GM12891 (cell line): ENCODE measurements around the gene PUM1.
A peak's percentile ranks its signal among the peaks of the same experiment; 100 is the strongest.

ENCODE experiments used
- PAX5 ChIP-seq: IDR thresholded peaks from 2 replicates; pipeline ENCODE4 v1.6.1; 2011; ENCODE audit warnings: low read length, moderate library complexity, mild to moderate bottlenecking; ENCODE audit not compliant: insufficient read depth, severe bottlenecking
- POLR2A ChIP-seq: IDR thresholded peaks from 2 replicates; pipeline ENCODE4 v1.6.1; 2011; ENCODE audit warnings: low read depth, low read length, control low read depth
- POLR2AphosphoS5 ChIP-seq: IDR thresholded peaks from 2 replicates; pipeline ENCODE4 v1.6.1; 2011; ENCODE audit warnings: low read depth, low read length, control low read depth
- SPI1 ChIP-seq: IDR thresholded peaks from 2 replicates; pipeline ENCODE4 v1.6.1; 2011; ENCODE audit warnings: low read depth, low read length, control low read depth
- TAF1 ChIP-seq: IDR thresholded peaks from 2 replicates; pipeline ENCODE4 v1.6.1; 2011; ENCODE audit warnings: low read depth, low read length, control low read depth

GRCh38 chr1:31065310-31066217 lies at the start of gene PUM1:
- peak; percentile 94 for TF ChIP-seq POLR2AphosphoS5
- TF ChIP-seq POLR2A = peak; percentile 93
- peak; percentile 91 for TF ChIP-seq TAF1
- TF ChIP-seq SPI1 = no peak
- peak; percentile 53 for TF ChIP-seq PAX5
